Measurements from ENCODE around the gene TNS3.

Gene TNS3

DNA sequence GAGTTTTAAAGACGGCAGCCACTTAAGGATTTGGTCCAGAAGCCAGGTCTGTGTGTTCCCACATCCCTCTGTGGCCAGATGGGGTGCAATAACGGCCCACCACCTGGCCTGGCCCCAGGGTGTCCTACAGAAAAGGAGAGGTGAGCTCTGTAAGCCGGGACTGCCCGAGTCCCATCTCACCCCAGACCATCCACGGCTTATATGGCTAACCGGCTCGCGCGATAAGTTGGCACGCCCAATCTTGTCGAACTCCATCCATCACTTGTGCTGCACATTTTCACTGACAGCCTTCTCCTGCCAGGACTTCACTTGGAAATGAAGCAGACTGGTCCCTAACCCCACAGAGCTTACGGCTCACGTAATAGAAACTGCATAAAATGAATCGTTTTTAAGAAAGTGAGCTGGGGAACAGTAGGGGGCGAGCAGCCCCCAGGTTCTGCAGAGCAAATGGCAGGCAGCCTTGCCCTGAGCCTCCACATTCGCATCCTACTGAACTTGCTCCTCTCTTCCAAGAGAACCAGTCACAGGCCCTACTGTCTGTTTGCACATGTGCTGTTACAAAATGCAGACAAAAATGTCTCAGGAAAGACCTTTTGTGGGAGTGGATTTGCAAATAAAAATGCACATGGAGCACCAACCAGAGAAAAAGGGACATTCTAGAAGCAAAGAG lies 98.2 kb downstream of the TNS3 start:
- no peak for DNase-seq
- Histone ChIP-seq H3K27ac (ENCODE audit: low read length) (peak overlapping the region; percentile 67; the same call in 1 of the 2 replicates), H4K20me1 (ENCODE audit: insufficient read depth, low read length) (no peaks in the 10 kb centered on the region)

DNA sequence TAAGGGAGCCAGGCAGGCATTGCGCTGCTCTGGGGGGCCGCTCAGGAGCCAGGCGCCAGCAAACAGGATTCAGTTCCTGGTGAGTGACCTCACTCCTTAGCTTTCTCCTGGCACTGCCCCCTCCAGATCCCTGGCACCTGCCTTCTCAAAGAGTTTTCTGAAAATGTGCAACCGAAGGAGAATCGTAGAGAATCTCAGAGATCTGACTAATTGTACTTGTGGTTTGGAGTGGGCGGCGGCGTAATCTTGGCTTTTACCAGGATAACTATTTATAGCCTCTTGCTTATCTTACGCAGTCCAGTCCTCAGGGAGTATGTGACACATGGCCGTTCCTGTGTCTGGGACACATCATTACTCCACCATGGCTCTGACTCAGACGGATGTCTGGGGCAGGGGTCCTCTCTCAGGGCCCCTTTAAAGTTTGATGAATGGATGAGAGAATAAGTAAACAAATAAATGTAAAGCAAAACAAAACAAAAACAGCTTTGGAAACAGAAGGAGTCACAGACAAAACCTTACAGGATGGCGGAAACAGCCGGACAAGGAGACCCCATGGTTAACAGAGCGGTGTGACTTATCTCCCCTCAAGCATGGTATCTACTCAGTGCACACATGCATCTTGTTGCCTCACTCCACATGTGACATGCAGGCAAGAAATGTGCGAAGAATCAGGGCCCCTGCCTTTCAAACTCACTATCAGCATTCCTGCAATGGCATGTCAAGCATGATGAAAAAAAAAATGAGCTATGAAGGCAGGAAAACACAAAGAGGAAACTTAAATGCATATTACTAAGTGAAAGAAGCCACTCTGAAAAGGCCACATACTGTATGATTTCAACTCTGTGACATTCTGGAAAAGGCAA lies 99.7 kb downstream of the TNS3 start:
- H3K4me3 ChIP-seq (ENCODE audit: low read length) = peak overlapping the region; percentile 83
- no peak overlapping the region for H2AFZ ChIP-seq (ENCODE audit: low read length)
- H3F3A ChIP-seq (ENCODE audit: insufficient read depth, low read length) = peaks cover 56% of the 10 kb centered on the region
- peak; percentile 71 for DNase-seq
- peak overlapping the region; percentile 98 for H3K9ac ChIP-seq (ENCODE audit: low read length)
- H3K36me3 ChIP-seq (replicated peaks; ENCODE audit: insufficient read depth, low read length) = no peaks in the 10 kb centered on the region
- TF ChIP-seq, protein P1, sequence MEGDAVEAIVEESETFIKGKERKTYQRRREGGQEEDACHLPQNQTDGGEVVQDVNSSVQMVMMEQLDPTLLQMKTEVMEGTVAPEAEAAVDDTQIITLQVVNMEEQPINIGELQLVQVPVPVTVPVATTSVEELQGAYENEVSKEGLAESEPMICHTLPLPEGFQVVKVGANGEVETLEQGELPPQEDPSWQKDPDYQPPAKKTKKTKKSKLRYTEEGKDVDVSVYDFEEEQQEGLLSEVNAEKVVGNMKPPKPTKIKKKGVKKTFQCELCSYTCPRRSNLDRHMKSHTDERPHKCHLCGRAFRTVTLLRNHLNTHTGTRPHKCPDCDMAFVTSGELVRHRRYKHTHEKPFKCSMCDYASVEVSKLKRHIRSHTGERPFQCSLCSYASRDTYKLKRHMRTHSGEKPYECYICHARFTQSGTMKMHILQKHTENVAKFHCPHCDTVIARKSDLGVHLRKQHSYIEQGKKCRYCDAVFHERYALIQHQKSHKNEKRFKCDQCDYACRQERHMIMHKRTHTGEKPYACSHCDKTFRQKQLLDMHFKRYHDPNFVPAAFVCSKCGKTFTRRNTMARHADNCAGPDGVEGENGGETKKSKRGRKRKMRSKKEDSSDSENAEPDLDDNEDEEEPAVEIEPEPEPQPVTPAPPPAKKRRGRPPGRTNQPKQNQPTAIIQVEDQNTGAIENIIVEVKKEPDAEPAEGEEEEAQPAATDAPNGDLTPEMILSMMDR (IDR thresholded peaks at IDR 0.05; ENCODE audit: low read length) = no peak
- no peak for TF ChIP-seq EZH2 (optimal IDR thresholded peaks at IDR 0.05; ENCODE audit: low read depth, low read length)
- TF ChIP-seq EZH2phosphoT487 (IDR thresholded peaks at IDR 0.05; ENCODE audit: low read length) = no peak
- H3K9me3 ChIP-seq (replicated peaks; ENCODE audit: insufficient read depth, low read length) = no peaks in the 10 kb centered on the region
- H3K4me1 ChIP-seq (ENCODE audit: low read length) = peaks cover 43% of the 10 kb centered on the region
- H3K4me2 ChIP-seq (ENCODE audit: low read depth, low read length) = peak overlapping the region; percentile 93
- H4K20me1 ChIP-seq (ENCODE audit: insufficient read depth, low read length) = peaks cover 8% of the 10 kb centered on the region; the same call in 1 of the 2 replicates
- H3K27ac ChIP-seq (ENCODE audit: low read length) = peak overlapping the region; percentile 99
- H3K79me2 ChIP-seq (ENCODE audit: low read length) = peaks cover 85% of the 10 kb centered on the region
- H3K27me3 ChIP-seq (replicated peaks; ENCODE audit: insufficient read depth, low read length) = no peaks in the 10 kb centered on the region
- no peaks in the 10 kb centered on the region for H3K9me2 ChIP-seq (replicated peaks; ENCODE audit: insufficient read depth, low read length)

More for the DNA sequence above, 98.2 kb downstream of the TNS3 start:
- Histone ChIP-seq H3F3A (ENCODE audit: insufficient read depth, low read length) (peaks cover 43% of the 10 kb centered on the region), H3K4me3 (ENCODE audit: low read length) (no peak overlapping the region), H3K79me2 (ENCODE audit: low read length) (peaks cover 78% of the 10 kb centered on the region), H3K27me3 (replicated peaks; ENCODE audit: insufficient read depth, low read length) (no peaks in the 10 kb centered on the region), H3K4me2 (ENCODE audit: low read depth, low read length) (peak overlapping the region; percentile 33; the same call in 1 of the 2 replicates), H3K9me2 (replicated peaks; ENCODE audit: insufficient read depth, low read length) (no peaks in the 10 kb centered on the region), H2AFZ (ENCODE audit: low read length) (no peak overlapping the region), H3K4me1 (ENCODE audit: low read length) (peaks cover 35% of the 10 kb centered on the region), H3K36me3 (replicated peaks; ENCODE audit: insufficient read depth, low read length) (no peaks in the 10 kb centered on the region), H3K9ac (ENCODE audit: low read length) (no peak overlapping the region), H3K9me3 (replicated peaks; ENCODE audit: insufficient read depth, low read length) (no peaks in the 10 kb centered on the region)
- TF ChIP-seq, protein P1 (IDR thresholded peaks at IDR 0.05; ENCODE audit: low read length) = peak; percentile 27
- TF ChIP-seq EZH2phosphoT487 (IDR thresholded peaks at IDR 0.05; ENCODE audit: low read length) (no peak), EZH2 (optimal IDR thresholded peaks at IDR 0.05; ENCODE audit: low read depth, low read length) (no peak)

DNA sequence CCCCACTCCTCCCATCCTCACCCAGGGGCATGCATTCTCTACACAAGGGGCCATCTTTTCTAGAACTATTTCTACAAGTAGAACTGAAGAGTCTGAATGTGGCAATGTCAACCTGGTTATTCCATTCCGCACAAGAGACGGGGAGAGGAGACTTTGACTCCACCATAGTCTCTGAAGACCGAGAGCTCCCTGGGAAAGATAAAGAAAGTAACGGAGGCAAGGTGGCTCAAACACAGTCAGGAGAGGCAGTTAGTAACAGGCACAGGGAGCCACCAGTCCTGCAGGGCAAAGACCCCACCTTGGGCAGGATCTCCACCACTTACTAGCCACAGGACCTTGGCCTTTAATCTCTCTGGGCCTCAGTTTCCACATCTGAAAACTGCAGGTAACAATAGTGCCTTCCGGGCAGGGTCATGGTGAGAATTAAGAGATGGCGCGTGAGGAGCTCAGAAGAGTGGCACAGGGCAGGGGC lies 100.3 kb downstream of the TNS3 start:
- peaks cover 92% of the 10 kb centered on the region for H3K79me2 ChIP-seq (ENCODE audit: low read length)
- H3K27me3 ChIP-seq (replicated peaks; ENCODE audit: insufficient read depth, low read length) = no peaks in the 10 kb centered on the region
- peaks cover 12% of the 10 kb centered on the region for H4K20me1 ChIP-seq (ENCODE audit: insufficient read depth, low read length)
- H3K36me3 ChIP-seq (replicated peaks; ENCODE audit: insufficient read depth, low read length) = 0 out of 2 replicates have a peak, but pooled peaks cover 2% of the 10 kb centered on the region
- H3K4me1 ChIP-seq (ENCODE audit: low read length) = peaks cover 50% of the 10 kb centered on the region
- peaks cover 57% of the 10 kb centered on the region for H3F3A ChIP-seq (ENCODE audit: insufficient read depth, low read length)
- H3K4me3 ChIP-seq (ENCODE audit: low read length) = peak overlapping the region; percentile 83
- peak overlapping the region; percentile 99 for H3K27ac ChIP-seq (ENCODE audit: low read length)
- DNase-seq = no peak
- no peak overlapping the region for H2AFZ ChIP-seq (ENCODE audit: low read length)
- H3K9ac ChIP-seq (ENCODE audit: low read length) = peak overlapping the region; percentile 98
- H3K4me2 ChIP-seq (ENCODE audit: low read depth, low read length) = peak overlapping the region; percentile 93
- TF ChIP-seq, protein P1 (IDR thresholded peaks at IDR 0.05; ENCODE audit: low read length) = no peak
- H3K9me3 ChIP-seq (replicated peaks; ENCODE audit: insufficient read depth, low read length) = no peaks in the 10 kb centered on the region
- H3K9me2 ChIP-seq (replicated peaks; ENCODE audit: insufficient read depth, low read length) = no peaks in the 10 kb centered on the region
